Epithelial cell of proximal tubule (primary cell): Measurements from ENCODE around the gene GADD45B. TPM values are rescaled to one million over a fixed set of nuclear protein-coding genes. Genes with fewer than 3 reads are reported as not detected.
"Not testable (repeated sequence)": the region's sequence is repeated elsewhere in the genome, so short reads cannot be mapped to it uniquely, and the experiment has no call there.

Source experiments
- DNase-seq: peaks from one replicate; pipeline ENCODE4 v3.0.0-alpha.2; 2011; ENCODE audit warnings: low read depth
- H3K4me3 ChIP-seq: 2 replicates; pipeline ENCODE4 v1.5.1; 2011; ENCODE audit warnings: low read depth, mild to moderate bottlenecking, low read length
- CTCF ChIP-seq: conservative IDR thresholded peaks from 2 replicates; pipeline ENCODE4 v1.5.1; 2012; ENCODE audit warnings: low read depth, mild to moderate bottlenecking, low read length
- total RNA-seq: library from RNA; depleted of rRNA; stranded (reverse); fragments of >200 nt; gene quantifications from 2 replicates; pipeline ENCODE4 v1.2.3, GENCODE V29; 2015

The GADD45B gene
- total RNA-seq, 1 donor from 2014 or later = 29.2 TPM

- DNase-seq = no peak
- peak overlapping the region; percentile 78 for H3K4me3 ChIP-seq
- TF ChIP-seq CTCF = peak; percentile 17
Observed at GRCh38 chr19:2461751-2462634, 13.9 kb upstream of the GADD45B start.

- no peak for TF ChIP-seq CTCF
- DNase-seq = no peak
- peak overlapping the region; percentile 78 for H3K4me3 ChIP-seq
Observed at GRCh38 chr19:2462635-2463421, 13.1 kb upstream of the GADD45B start.

- not testable (repeated sequence) for H3K4me3 ChIP-seq, DNase-seq
Observed at GRCh38 chr19:2463694-2464093, 12.2 kb upstream of the GADD45B start.

- H3K4me3 ChIP-seq = no peak overlapping the region
- no peak for DNase-seq
- TF ChIP-seq CTCF = no peak
Observed at GRCh38 chr19:2464389-2464788, 11.5 kb upstream of the GADD45B start.

- TF ChIP-seq CTCF = no peak
- no peak for DNase-seq
- no peak overlapping the region for H3K4me3 ChIP-seq
Observed at GRCh38 chr19:2468596-2468995, 7.3 kb upstream of the GADD45B start.

GRCh38 chr19:2469102-2469914 is 6.6 kb upstream of the GADD45B start:
- no peak for TF ChIP-seq CTCF
- no peak for DNase-seq
- H3K4me3 ChIP-seq = no peak overlapping the region

GRCh38 chr19:2469915-2470200 is 6.1 kb upstream of the GADD45B start:
- DNase-seq, H3K4me3 ChIP-seq: not testable (repeated sequence)
